Keratinocyte (primary cell): ENCODE measurements around the gene NPIPB6. TPM values are rescaled to one million over a fixed set of nuclear protein-coding genes. Genes with fewer than 3 reads are reported as not detected.

Source experiments
- DNase-seq: peaks from one replicate; pipeline ENCODE4 v3.0.0-alpha.2; 2011; ENCODE audit warnings: low read depth, missing footprints, low spot score
- FAIRE-seq: peaks from 2 replicates; lab custom pipeline; 2011; peaks lifted over from hg19 to GRCh38; lab: Jason Lieb, UNC
- H2AFZ ChIP-seq: 2 replicates; pipeline ENCODE4 v1.6.0; 2012; ENCODE audit warnings: low read length, control low read depth, inconsistent platforms; ENCODE audit not compliant: control insufficient read depth
- H3K27ac ChIP-seq: 2 replicates; pipeline ENCODE4 v1.5.1; 2011; ENCODE audit warnings: low read length; ENCODE audit not compliant: control insufficient read depth, insufficient read depth
- H3K27me3 ChIP-seq: 3 replicates; pipeline ENCODE4 v1.6.0; 2011; ENCODE audit warnings: low read length; ENCODE audit not compliant: control insufficient read depth, insufficient read depth; ENCODE audit errors: extremely low read depth
- H3K36me3 ChIP-seq, 2 experiments: 2 replicates in 1 of 2; 3 replicates in 1 of 2; pipeline ENCODE4 v1.5.1; 2011; ENCODE audit warnings: low read length in 2 of 2, mild to moderate bottlenecking in 1 of 2; ENCODE audit not compliant: control insufficient read depth in 2 of 2, insufficient read depth in 2 of 2; ENCODE audit errors: extremely low read depth in 1 of 2
- H3K4me1 ChIP-seq: 3 replicates; pipeline ENCODE4 v1.5.1; 2011; ENCODE audit warnings: low read length; ENCODE audit not compliant: control insufficient read depth, insufficient read depth; ENCODE audit errors: extremely low read depth
- H3K4me2 ChIP-seq: 3 replicates; pipeline ENCODE4 v1.6.0; 2011; ENCODE audit warnings: low read depth, low read length; ENCODE audit not compliant: control insufficient read depth, insufficient read depth; ENCODE audit errors: extremely low read depth
- H3K4me3 ChIP-seq, 3 experiments: fragments of 200-600 bp in 1 of 3; sonication (generic) in 1 of 3; 2 replicates in 2 of 3; 3 replicates in 1 of 3; pipeline ENCODE4 v1.5.1; 2011 to 2016; ENCODE audit warnings: low read length in 3 of 3, mild to moderate bottlenecking in 3 of 3, control low read depth in 2 of 3, inconsistent platforms in 1 of 3, low read depth in 1 of 3, mixed read lengths in 1 of 3, mixed run types in 1 of 3, moderate library complexity in 1 of 3; ENCODE audit not compliant: control insufficient read depth in 2 of 3, insufficient read depth in 2 of 3; ENCODE audit errors: extremely low read depth in 1 of 3
- H3K79me2 ChIP-seq: 2 replicates; pipeline ENCODE4 v1.6.0; 2012; ENCODE audit warnings: low read length; ENCODE audit not compliant: control insufficient read depth, insufficient read depth
- H3K9ac ChIP-seq: 3 replicates; pipeline ENCODE4 v1.6.0; 2011; ENCODE audit warnings: low read length; ENCODE audit not compliant: control insufficient read depth, insufficient read depth; ENCODE audit errors: extremely low read depth
- H3K9me1 ChIP-seq: 3 replicates; pipeline ENCODE4 v1.6.0; 2011; ENCODE audit warnings: low read length; ENCODE audit not compliant: control insufficient read depth, insufficient read depth; ENCODE audit errors: extremely low read depth
- H3K9me3 ChIP-seq: 2 replicates; pipeline ENCODE4 v1.5.1; 2012; ENCODE audit warnings: low read depth, low read length; ENCODE audit not compliant: control insufficient read depth
- H4K20me1 ChIP-seq: 3 replicates; pipeline ENCODE4 v1.6.0; 2011; ENCODE audit warnings: low read length; ENCODE audit not compliant: control insufficient read depth, insufficient read depth; ENCODE audit errors: extremely low read depth
- EZH2 ChIP-seq: IDR thresholded peaks from one replicate; pipeline ENCODE4 v1.6.1; 2012; ENCODE audit warnings: inconsistent platforms, mild to moderate bottlenecking, low read length, moderate library complexity
- dilution Hi-C: fragments of 300-500 bp; cut with MboI; formaldehyde crosslinking; loops from one replicate; pipeline ENCODE4 v1.7.0; 2020; ENCODE audit warnings: low sequenced_read_pairs; ENCODE audit not compliant: extremely low pct_ligation_motif_present
- polyA plus RNA-seq, 5 experiments: library from polyadenylated mRNA; depleted of rRNA in 3 of 5; stranded (reverse) in 3 of 5; stranded (forward) in 1 of 5; unstranded in 1 of 5; fragments of >200 nt; gene quantifications; 1 replicate in 1 of 5; 2 replicates in 3 of 5; 3 replicates in 1 of 5; pipeline versions ENCODE4 v1.2.1 to v1.2.3, GENCODE V29; 2011 to 2012; ENCODE audit warnings: missing spikeins in 2 of 5, low read depth in 1 of 5, low replicate concordance in 1 of 5
- TF ChIP-seq, protein P1 (sequence below), 3 experiments: IDR thresholded peaks in 1 of 3; conservative IDR thresholded peaks in 1 of 3; optimal IDR thresholded peaks in 1 of 3; 2 replicates in 2 of 3; 3 replicates in 1 of 3; pipeline versions ENCODE3 to v1.5.1; 2011; ENCODE audit warnings: low read length in 3 of 3, mild to moderate bottlenecking in 3 of 3, moderate library complexity in 2 of 3, control low read depth in 1 of 3, inconsistent platforms in 1 of 3; ENCODE audit not compliant: insufficient read depth in 2 of 3; ENCODE audit errors: extremely low read depth in 1 of 3

Gene NPIPB6
- polyA plus RNA-seq, 1 donor (not counting 4 experiments of a cell fraction or from before 2014, with no cell fraction given): 0.38 TPM

DNA sequence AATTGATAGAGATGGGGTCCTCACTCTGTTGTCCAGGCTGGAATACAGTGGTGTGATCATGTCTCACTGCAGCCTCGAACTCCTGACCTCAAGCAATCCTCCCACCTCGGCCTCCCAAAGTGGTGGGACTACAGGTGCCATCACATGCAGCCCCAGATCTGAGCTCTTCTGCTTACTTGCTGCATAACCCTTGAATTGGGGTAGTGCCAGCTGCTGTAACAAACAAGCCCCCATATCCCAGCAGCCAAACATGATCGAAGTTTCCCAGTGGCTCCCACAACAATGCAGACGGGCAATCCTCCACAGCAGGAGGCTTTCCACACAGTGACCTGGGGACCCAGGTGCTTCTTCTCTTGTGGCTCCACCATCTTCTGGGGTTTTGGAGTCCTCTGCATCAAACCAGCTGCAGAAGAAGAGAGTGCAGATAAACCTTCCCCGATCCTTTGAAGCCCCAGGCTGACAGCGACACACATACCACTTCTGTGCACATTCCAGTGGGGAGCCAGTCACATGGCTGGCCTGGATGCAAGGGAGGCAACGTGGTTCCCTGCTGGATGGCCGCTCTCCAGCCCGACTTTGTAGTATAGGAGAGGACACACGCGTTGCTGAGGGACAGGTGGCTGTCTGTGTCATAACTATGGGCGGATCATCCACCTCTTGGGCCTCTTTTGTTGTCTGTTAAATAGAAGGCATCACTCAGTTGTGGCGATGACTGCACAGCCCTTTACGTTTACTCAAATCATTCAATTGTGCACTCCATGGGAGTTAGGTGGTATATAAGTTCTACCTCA lies 54.3 kb downstream of the NPIPB6 start:
- no peaks in the 10 kb centered on the region for H4K20me1 ChIP-seq
- DNase-seq (no peak), FAIRE-seq (no peak)
- no peaks in the 10 kb centered on the region for H3K79me2 ChIP-seq
- no peaks in the 10 kb centered on the region for H3K9me1 ChIP-seq
- no peak overlapping the region for H2AFZ ChIP-seq
- no peak overlapping the region for H3K27ac ChIP-seq
- no peaks in the 10 kb centered on the region for H3K4me1 ChIP-seq
- no peaks in the 10 kb centered on the region for H3K27me3 ChIP-seq
- H3K36me3 ChIP-seq: no peaks in the 10 kb centered on the region
- H3K4me2 ChIP-seq: no peak overlapping the region
- no peak overlapping the region for H3K9ac ChIP-seq
- H3K9me3 ChIP-seq: no peaks in the 10 kb centered on the region
- dilution Hi-C loops: no loop called here
- TF ChIP-seq, protein P1, sequence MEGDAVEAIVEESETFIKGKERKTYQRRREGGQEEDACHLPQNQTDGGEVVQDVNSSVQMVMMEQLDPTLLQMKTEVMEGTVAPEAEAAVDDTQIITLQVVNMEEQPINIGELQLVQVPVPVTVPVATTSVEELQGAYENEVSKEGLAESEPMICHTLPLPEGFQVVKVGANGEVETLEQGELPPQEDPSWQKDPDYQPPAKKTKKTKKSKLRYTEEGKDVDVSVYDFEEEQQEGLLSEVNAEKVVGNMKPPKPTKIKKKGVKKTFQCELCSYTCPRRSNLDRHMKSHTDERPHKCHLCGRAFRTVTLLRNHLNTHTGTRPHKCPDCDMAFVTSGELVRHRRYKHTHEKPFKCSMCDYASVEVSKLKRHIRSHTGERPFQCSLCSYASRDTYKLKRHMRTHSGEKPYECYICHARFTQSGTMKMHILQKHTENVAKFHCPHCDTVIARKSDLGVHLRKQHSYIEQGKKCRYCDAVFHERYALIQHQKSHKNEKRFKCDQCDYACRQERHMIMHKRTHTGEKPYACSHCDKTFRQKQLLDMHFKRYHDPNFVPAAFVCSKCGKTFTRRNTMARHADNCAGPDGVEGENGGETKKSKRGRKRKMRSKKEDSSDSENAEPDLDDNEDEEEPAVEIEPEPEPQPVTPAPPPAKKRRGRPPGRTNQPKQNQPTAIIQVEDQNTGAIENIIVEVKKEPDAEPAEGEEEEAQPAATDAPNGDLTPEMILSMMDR (optimal IDR thresholded peaks at IDR 0.05 in 1 of 3, IDR thresholded peaks at IDR 0.05 in 1 of 3, conservative IDR thresholded peaks at IDR 0.05 in 1 of 3; ENCODE audit: extremely low read depth in 1 of 3, insufficient read depth in 2 of 3, low read length in 3 of 3): no peak
- TF ChIP-seq EZH2: no peak
- no peak overlapping the region for H3K4me3 ChIP-seq

DNA sequence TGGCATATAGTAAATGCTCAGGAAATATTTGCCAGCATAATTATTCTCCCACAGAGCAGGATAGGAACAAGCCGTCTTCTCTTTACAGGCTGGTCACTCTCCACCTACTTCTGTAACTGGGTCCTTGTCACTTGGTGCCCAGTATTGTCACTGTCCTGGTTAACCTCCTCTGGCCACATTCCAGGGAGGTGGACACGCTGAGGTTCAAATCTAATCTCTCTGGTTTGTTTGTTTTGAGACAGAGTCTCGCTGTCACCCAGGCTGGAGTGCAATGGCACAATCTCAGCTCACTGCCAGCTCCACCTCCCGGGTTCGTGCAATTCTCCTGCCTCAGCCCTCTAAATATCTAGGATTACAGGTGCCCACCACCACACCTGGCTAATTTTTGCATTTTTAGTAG lies 55.4 kb downstream of the NPIPB6 start:
- dilution Hi-C loops: no loop called here
- no peak for DNase-seq
- H3K27ac ChIP-seq: no peak overlapping the region
- no peak overlapping the region for H3K4me2 ChIP-seq
- no peaks in the 10 kb centered on the region for H3K36me3 ChIP-seq
- H3K9me1 ChIP-seq: no peaks in the 10 kb centered on the region
- H2AFZ ChIP-seq: no peak overlapping the region
- no peak overlapping the region for H3K4me3 ChIP-seq
- H3K9me3 ChIP-seq: no peaks in the 10 kb centered on the region
- FAIRE-seq: no peak
- no peak for TF ChIP-seq EZH2
- H3K79me2 ChIP-seq: no peaks in the 10 kb centered on the region
- H3K9ac ChIP-seq: no peak overlapping the region
- no peaks in the 10 kb centered on the region for H4K20me1 ChIP-seq
- no peaks in the 10 kb centered on the region for H3K27me3 ChIP-seq
- no peaks in the 10 kb centered on the region for H3K4me1 ChIP-seq
